ENCODE results near the gene ENOPH1.
A peak's percentile ranks its signal among the peaks of the same experiment; 100 is the strongest.
"Not testable (repeated sequence)": the region's sequence is repeated elsewhere in the genome, so short reads cannot be mapped to it uniquely, and the experiment has no call there.

ENOPH1 gene
- long read RNA-seq, donor 1, transcript ENOPH1-201 (6 exons, 2,025 nt), result major isoform, 29 of 52 reads
- long read RNA-seq, donor 1, transcript ENOPH1-203 (6 exons, 1,874 nt), result minor isoform, 15 of 52 reads
- long read RNA-seq, donor 1, partial matches to known transcripts, result 7 of 52 reads
- long read RNA-seq, donor 1, other reads (novel, unspliced or antisense), result 0 of 52 reads
- long read RNA-seq, donor 2, transcript ENOPH1-203 (6 exons, 1,874 nt), result minor isoform, 7 of 21 reads
- long read RNA-seq, donor 2, transcript ENOPH1-201 (6 exons, 2,025 nt), result major isoform, 14 of 21 reads
- long read RNA-seq, donor 2, partial matches to known transcripts, result 0 of 21 reads
- long read RNA-seq, donor 2, other reads (novel, unspliced or antisense), result 0 of 21 reads
- long read RNA-seq, donor 3, transcript ENOPH1-201 (6 exons, 2,025 nt), result major isoform, 11 of 13 reads
- long read RNA-seq, donor 3, partial matches to known transcripts, result 0 of 13 reads
- long read RNA-seq, donor 3, other reads (novel, unspliced or antisense), result 0 of 13 reads
- long read RNA-seq, donor 4, transcript ENOPH1-201 (6 exons, 2,025 nt), result major isoform, 24 of 29 reads
- long read RNA-seq, donor 4, partial matches to known transcripts, result 0 of 29 reads
- long read RNA-seq, donor 4, other reads (novel, unspliced or antisense), result 0 of 29 reads
- long read RNA-seq, donor 5, transcript ENOPH1-201 (6 exons, 2,025 nt), result major isoform, 26 of 33 reads
- long read RNA-seq, donor 5, partial matches to known transcripts, result 6 of 33 reads
- long read RNA-seq, donor 5, other reads (novel, unspliced or antisense), result 0 of 33 reads
- long read RNA-seq, donor 6, transcript ENOPH1-201 (6 exons, 2,025 nt), result major isoform, 18 of 33 reads
- long read RNA-seq, donor 6, partial matches to known transcripts, result 5 of 33 reads
- long read RNA-seq, donor 6, other reads (novel, unspliced or antisense), result 6 of 33 reads
- long read RNA-seq, donor 7, transcript ENOPH1-203 (6 exons, 1,874 nt), result minor isoform, 5 of 41 reads
- long read RNA-seq, donor 7, transcript ENOPH1-201 (6 exons, 2,025 nt), result major isoform, 35 of 41 reads
- long read RNA-seq, donor 7, partial matches to known transcripts, result 0 of 41 reads
- long read RNA-seq, donor 7, other reads (novel, unspliced or antisense), result 0 of 41 reads
- long read RNA-seq, donor 8, transcript ENOPH1-203 (6 exons, 1,874 nt), result minor isoform, 7 of 19 reads
- long read RNA-seq, donor 8, transcript ENOPH1-201 (6 exons, 2,025 nt), result major isoform, 11 of 19 reads
- long read RNA-seq, donor 8, partial matches to known transcripts, result 0 of 19 reads
- long read RNA-seq, donor 8, other reads (novel, unspliced or antisense), result 0 of 19 reads

DNA sequence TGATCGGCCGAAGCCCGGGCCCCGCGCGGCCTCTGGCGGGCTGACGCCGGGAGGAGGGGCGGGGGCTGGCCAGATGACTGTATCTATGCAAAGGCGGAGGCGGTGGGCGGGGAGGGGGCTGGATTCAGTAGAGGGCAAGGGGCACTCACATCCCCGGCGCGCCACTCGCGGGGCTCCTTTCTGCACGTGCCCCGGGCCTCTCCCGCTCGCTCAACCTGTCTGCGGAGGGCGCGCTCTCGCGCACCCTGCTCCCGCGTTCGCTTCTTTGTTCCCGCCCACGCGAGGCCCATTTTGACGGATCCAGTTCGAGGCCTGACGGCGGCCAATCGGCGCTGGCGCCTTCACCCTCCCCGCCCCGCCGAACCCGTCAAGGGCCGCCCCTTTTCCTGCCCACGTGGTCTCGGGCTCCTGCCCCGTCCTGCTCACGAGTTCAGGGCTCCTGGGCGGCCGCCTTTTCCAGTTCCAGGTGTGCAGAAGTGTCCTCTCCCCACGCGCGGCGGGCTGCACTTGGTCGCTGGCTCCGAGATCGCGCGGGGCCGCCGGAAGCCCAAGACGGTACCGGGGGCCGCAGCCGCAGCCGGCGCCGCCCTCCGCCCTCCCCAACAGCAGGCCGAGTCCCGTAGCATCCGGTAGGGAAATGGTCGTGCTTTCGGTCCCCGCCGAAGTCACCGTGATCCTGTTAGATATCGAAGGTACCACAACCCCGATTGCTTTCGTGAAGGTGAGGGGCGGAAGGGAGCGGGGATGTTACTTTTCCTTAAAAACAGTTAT is at the start of gene ENOPH1, which contains the start of gene HNRNPDL:
TSS of gene ENOPH1 (plus strand) at position 398 of the 771 bp plus-strand sequence. CDS start at position 638, 240 bp downstream.
TSS of gene HNRNPDL (minus strand) at position 270 of the 771 bp plus-strand sequence. CDS start 772 bp downstream, outside the sequence.
- DNase-seq, result peak; percentile 99

DNA sequence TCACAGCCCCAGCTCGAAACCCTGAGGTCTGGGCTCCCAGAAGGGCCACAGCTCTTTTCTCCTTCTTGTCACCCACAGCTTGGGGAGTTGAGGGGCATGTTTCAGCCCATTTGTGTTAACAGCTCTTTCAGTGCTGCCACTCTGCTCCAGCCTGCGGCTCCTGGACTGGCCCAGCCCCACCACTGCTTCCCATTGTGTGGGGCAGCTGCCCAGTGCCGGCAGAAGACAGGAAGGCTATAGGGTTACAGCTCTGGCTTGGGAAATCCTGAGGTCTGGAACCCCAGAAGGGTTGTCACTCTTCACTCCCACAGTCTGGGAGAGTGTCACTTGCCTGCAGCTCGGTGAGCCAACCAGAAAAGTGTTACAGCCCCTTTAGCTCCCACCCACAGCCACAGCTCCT is 49.6 kb upstream of the ENOPH1 start:
- DNase-seq, result no peak

- DNase-seq, result no peak
Observed at GRCh38 chr4:82381235-82381634, 49.2 kb upstream of the ENOPH1 start.

- DNase-seq, result no peak
Observed at GRCh38 chr4:82381661-82382296, 48.6 kb upstream of the ENOPH1 start.

- no peak for DNase-seq
Observed at GRCh38 chr4:82382751-82383150, 47.6 kb upstream of the ENOPH1 start.

DNA sequence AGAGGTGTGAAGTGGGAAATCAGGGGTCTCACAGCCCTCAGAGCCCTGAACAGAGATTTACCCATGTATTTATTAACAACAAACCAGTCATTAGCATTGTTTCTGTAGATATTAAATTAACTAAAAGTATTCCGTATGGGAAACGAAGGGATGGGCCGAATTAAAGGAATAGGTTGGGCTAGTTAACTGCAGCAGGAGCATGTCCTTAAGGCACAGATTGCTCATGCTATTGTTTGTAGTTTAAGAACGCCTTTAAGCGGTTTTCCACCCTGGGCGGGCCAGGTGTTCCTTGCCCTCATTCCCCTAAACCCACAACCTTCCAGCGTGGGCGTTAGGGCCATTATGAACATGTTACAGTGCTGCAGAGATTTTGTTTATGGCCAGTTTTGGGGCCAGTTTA is 44.1 kb upstream of the ENOPH1 start:
- DNase-seq, result not testable (repeated sequence)

DNA sequence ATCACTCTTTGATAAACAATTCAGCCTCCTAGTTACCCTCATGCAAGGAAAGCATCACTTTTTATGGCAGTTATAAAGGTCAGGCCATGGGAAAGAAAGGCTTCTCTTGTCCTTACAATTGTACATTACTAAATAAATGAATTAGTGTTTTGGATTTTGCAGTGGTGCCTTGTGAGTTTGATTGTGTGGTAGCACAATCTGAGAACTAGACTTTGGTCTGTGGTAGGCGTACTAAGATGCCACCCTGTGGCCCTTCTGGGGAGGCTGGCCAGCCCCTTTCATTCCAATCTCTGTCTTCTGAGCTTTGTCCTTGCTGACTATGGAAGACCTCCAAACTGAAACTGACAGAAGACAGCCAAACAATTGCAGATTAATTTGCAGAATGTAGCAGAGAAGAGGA is 42.0 kb upstream of the ENOPH1 start:
- DNase-seq, result no peak

GRCh38 chr4:82390061-82390460 is 40.3 kb upstream of the ENOPH1 start:
- not testable (repeated sequence) for DNase-seq

DNA sequence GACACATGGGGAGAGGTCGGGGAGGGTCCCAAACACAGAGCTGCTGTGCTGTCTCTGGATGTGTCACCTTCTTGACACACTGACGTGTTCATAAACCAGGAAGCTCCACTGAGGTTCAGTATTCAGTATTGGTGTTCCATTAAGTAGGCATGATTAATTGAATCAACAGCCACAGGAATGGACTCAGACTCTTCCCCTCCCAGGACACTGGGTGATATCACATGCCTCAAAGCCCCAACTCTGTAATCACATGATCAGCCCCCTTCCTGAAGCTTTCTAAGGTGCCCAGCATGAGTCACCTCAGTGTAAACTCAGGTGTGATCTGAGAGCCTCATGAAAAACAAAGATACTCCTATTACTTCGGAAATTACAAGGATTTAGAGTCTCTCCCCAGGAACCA is 35.5 kb upstream of the ENOPH1 start:
- DNase-seq, result no peak

GRCh38 chr4:82397527-82397926 is 32.9 kb upstream of the ENOPH1 start:
- no peak for DNase-seq

DNA sequence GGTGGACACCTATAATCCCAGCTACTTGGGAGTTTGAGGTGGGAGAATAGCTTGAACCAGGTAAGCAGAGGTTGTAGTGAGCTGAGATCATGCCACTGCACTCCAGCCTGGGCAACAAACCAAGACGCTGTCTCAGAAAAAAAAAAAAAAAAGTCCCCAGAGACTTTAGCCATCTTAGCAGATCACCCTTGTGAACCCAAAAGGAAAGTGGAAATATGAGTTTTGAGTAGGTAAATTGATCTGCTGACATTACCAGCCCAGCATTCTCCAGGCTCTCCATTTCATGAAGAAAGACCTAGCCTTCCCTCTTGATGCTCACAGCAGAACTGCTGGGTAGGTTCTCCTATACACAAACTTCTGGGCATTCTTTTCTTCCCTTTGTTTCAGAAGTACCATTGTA is 32.1 kb upstream of the ENOPH1 start:
- DNase-seq, result no peak

DNA sequence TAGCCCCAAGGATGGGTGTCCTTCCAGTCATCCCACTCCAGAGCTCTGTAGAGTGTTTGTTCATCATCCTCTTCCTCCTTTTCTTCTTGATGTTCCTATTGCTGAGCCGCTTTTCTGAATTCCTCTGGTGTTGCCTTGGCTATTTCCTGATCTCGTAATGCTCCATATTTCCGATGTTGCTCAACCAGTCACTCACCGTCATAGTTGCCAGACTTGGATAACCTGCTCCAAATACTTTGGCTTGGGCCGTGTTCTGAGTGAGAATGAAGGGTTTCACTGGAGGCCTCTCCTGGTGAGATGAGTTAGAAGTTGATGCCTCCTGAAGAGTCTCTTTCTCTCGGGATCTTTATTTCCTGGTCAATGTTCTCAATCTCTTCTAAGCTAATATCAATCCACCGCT is 28.8 kb upstream of the ENOPH1 start:
- DNase-seq, result no peak

DNA sequence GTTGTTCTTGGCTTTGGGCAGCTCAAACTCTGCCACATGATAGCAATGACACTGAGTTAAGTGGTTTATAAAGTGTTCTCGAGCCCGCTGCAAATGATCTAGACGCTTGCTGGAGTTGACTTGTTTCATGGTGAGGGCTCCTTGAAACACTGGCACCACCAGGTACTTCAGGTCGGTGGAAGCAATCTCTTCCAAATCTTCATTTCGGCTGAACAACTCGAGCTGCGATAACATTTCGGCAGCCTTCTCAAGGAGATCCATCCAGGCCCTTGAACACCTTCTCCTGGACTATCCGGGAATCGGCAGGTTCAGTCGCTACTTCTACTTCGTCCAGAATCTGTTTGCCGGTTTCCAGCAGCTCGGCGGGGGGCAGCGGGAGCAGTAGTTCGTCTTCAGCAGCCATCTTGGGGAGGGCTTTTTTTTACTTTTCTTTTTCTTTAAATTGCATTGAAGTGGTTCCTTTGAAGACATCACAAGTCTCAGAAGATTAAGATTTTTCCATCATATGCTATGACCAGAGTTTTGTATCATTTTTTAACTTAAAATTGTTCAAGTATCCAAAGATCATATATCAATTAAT is 28.1 kb upstream of the ENOPH1 start:
- no peak for DNase-seq

GRCh38 chr4:82403725-82404124 is 26.7 kb upstream of the ENOPH1 start:
- DNase-seq, result no peak

DNA sequence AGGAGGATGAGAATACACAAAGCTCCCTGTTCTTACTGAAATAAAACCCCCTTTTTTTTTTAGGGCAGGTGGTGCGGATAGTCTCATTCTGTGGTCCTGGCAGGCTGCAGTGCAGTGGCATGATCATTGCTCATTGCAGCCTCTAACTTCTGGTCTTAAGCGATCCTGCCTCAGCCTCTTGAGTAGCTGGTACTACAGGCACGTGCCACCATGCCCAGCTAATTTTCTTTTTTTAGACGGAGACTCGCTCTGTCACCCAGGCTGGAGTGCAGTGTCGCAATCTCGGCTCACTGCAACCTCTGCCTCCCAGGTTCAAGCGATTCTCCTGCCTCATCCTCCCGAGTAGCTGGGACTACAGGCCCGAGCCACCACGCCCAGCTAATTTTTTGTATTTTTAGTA is 15.3 kb upstream of the ENOPH1 start:
- DNase-seq, result not testable (repeated sequence)

DNA sequence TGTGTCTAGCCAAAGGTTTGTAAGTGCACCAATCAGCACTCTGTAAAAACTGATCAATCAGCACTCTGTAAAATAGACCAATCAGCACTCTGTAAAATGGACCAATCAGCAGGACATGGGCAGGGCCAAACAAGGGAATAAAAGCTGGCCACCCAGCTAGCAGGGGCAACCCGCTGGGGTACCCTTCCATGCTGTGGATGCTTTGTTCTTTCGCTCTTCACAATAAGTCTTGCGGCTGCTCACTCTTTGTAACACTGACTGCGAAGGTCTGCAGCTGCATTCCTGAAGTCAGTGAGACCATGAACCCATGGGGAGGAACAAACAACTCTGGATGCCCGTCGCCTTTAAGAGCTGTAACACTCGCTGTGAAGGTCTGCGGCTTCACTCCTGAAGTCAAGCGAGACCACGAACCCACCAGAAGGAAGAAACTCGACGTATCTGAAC is 14.4 kb upstream of the ENOPH1 start:
- DNase-seq, result no peak

DNA sequence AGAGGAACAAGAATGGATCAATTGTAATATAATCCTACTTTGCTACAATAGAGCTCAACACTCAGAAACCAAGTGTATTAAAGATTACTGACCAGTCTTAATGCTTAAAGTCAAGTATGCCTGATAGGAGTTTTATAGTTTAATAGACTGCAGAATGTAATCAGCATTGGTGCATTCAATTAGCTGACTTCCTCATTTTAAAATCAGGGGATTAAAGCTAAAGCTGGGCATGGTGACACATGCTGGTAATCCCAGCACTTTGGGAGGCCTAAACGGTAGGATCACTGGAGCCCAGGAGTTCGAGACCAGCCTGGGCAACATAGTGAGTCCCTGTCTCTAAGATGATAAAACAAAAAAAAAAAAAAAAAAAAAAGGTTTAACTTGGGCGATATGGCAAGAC is 10.9 kb upstream of the ENOPH1 start:
- no peak for DNase-seq

DNA sequence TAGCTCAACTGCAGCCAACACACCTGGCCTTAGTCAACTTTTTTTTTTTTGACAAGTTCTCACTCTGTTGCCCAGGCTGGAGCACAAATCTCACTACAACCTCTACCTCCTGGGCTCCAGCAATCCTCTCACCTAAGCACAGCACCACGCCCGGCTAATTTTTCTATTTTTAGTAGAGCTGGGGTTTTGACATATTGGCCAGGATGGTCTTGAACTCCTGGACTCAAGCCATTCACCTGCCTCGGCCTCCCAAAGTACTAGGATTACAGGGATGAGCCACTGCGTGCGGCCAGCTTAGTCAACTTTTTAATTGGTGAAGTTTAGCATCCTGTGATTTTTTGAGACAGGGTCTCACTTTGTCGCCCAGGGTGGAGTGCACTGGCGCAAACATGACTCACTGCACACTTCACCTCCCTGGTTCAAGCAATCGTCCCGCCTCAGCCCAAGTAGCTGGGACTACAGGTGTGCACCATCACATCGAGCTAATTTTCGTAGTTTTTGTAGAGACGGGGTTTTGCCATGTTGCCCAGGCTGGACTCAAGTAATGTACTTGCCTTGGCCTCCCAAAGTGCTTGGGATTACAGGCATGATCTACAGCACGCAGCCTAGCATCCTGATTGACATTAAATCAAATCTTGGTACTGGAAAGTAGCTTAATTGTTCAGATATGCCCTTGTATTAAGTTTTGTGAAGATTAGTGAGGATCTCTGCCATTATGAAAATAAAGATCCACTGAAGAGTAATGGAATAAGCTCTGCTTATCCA is 8.4 kb upstream of the ENOPH1 start:
- no peak for DNase-seq

DNA sequence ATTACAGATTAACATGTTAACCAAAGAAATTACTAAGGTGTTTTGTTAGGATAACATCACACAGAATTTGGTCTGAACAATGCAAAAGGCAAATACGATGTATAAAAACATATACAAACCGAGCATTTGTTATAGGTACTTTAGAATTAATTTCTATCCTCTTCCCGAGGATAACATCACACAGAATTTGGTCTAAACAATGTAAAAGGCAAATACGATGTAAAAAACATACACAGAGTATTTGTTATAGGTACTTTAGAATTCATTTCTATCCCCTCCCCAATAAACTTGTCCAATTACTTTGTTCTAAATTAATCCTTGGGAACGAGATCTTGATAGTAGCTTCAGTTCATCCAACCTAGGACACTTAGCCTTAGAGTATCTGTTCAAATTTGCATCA is 7.8 kb upstream of the ENOPH1 start:
- no peak for DNase-seq
